Keratinocyte (primary cell): ENCODE results near the gene C7orf25. TPM values are rescaled to one million over a fixed set of nuclear protein-coding genes. Genes with fewer than 3 reads are reported as not detected.

Experiments
- DNase-seq: peaks from one replicate; pipeline ENCODE4 v3.0.0-alpha.2; 2011; ENCODE audit warnings: low read depth, missing footprints, low spot score
- FAIRE-seq: peaks from 2 replicates; lab custom pipeline; 2011; peaks lifted over from hg19 to GRCh38; lab: Jason Lieb, UNC
- H2AFZ ChIP-seq: 2 replicates; pipeline ENCODE4 v1.6.0; 2012; ENCODE audit warnings: low read length, control low read depth, inconsistent platforms; ENCODE audit not compliant: control insufficient read depth
- H3K27ac ChIP-seq: 2 replicates; pipeline ENCODE4 v1.5.1; 2011; ENCODE audit warnings: low read length; ENCODE audit not compliant: control insufficient read depth, insufficient read depth
- H3K27me3 ChIP-seq: 3 replicates; pipeline ENCODE4 v1.6.0; 2011; ENCODE audit warnings: low read length; ENCODE audit not compliant: control insufficient read depth, insufficient read depth; ENCODE audit errors: extremely low read depth
- H3K36me3 ChIP-seq, 2 experiments: 2 replicates in 1 of 2; 3 replicates in 1 of 2; pipeline ENCODE4 v1.5.1; 2011; ENCODE audit warnings: low read length in 2 of 2, mild to moderate bottlenecking in 1 of 2; ENCODE audit not compliant: control insufficient read depth in 2 of 2, insufficient read depth in 2 of 2; ENCODE audit errors: extremely low read depth in 1 of 2
- H3K4me1 ChIP-seq: 3 replicates; pipeline ENCODE4 v1.5.1; 2011; ENCODE audit warnings: low read length; ENCODE audit not compliant: control insufficient read depth, insufficient read depth; ENCODE audit errors: extremely low read depth
- H3K4me2 ChIP-seq: 3 replicates; pipeline ENCODE4 v1.6.0; 2011; ENCODE audit warnings: low read depth, low read length; ENCODE audit not compliant: control insufficient read depth, insufficient read depth; ENCODE audit errors: extremely low read depth
- H3K4me3 ChIP-seq, 3 experiments: fragments of 200-600 bp in 1 of 3; sonication (generic) in 1 of 3; 2 replicates in 2 of 3; 3 replicates in 1 of 3; pipeline ENCODE4 v1.5.1; 2011 to 2016; ENCODE audit warnings: low read length in 3 of 3, mild to moderate bottlenecking in 3 of 3, control low read depth in 2 of 3, inconsistent platforms in 1 of 3, low read depth in 1 of 3, mixed read lengths in 1 of 3, mixed run types in 1 of 3, moderate library complexity in 1 of 3; ENCODE audit not compliant: control insufficient read depth in 2 of 3, insufficient read depth in 2 of 3; ENCODE audit errors: extremely low read depth in 1 of 3
- H3K79me2 ChIP-seq: 2 replicates; pipeline ENCODE4 v1.6.0; 2012; ENCODE audit warnings: low read length; ENCODE audit not compliant: control insufficient read depth, insufficient read depth
- H3K9ac ChIP-seq: 3 replicates; pipeline ENCODE4 v1.6.0; 2011; ENCODE audit warnings: low read length; ENCODE audit not compliant: control insufficient read depth, insufficient read depth; ENCODE audit errors: extremely low read depth
- H3K9me1 ChIP-seq: 3 replicates; pipeline ENCODE4 v1.6.0; 2011; ENCODE audit warnings: low read length; ENCODE audit not compliant: control insufficient read depth, insufficient read depth; ENCODE audit errors: extremely low read depth
- H3K9me3 ChIP-seq: 2 replicates; pipeline ENCODE4 v1.5.1; 2012; ENCODE audit warnings: low read depth, low read length; ENCODE audit not compliant: control insufficient read depth
- H4K20me1 ChIP-seq: 3 replicates; pipeline ENCODE4 v1.6.0; 2011; ENCODE audit warnings: low read length; ENCODE audit not compliant: control insufficient read depth, insufficient read depth; ENCODE audit errors: extremely low read depth
- EZH2 ChIP-seq: IDR thresholded peaks from one replicate; pipeline ENCODE4 v1.6.1; 2012; ENCODE audit warnings: inconsistent platforms, mild to moderate bottlenecking, low read length, moderate library complexity
- dilution Hi-C: fragments of 300-500 bp; cut with MboI; formaldehyde crosslinking; loops from one replicate; pipeline ENCODE4 v1.7.0; 2020; ENCODE audit warnings: low sequenced_read_pairs; ENCODE audit not compliant: extremely low pct_ligation_motif_present
- polyA plus RNA-seq, 5 experiments: library from polyadenylated mRNA; depleted of rRNA in 3 of 5; stranded (reverse) in 3 of 5; stranded (forward) in 1 of 5; unstranded in 1 of 5; fragments of >200 nt; gene quantifications; 1 replicate in 1 of 5; 2 replicates in 3 of 5; 3 replicates in 1 of 5; pipeline versions ENCODE4 v1.2.1 to v1.2.3, GENCODE V29; 2011 to 2012; ENCODE audit warnings: missing spikeins in 2 of 5, low read depth in 1 of 5, low replicate concordance in 1 of 5
- TF ChIP-seq, protein P1 (sequence below), 3 experiments: IDR thresholded peaks in 1 of 3; conservative IDR thresholded peaks in 1 of 3; optimal IDR thresholded peaks in 1 of 3; 2 replicates in 2 of 3; 3 replicates in 1 of 3; pipeline versions ENCODE3 to v1.5.1; 2011; ENCODE audit warnings: low read length in 3 of 3, mild to moderate bottlenecking in 3 of 3, moderate library complexity in 2 of 3, control low read depth in 1 of 3, inconsistent platforms in 1 of 3; ENCODE audit not compliant: insufficient read depth in 2 of 3; ENCODE audit errors: extremely low read depth in 1 of 3

C7orf25 gene
- polyA plus RNA-seq, 1 donor (not counting 4 experiments of a cell fraction or from before 2014, with no cell fraction given), result 3.1 TPM

DNA sequence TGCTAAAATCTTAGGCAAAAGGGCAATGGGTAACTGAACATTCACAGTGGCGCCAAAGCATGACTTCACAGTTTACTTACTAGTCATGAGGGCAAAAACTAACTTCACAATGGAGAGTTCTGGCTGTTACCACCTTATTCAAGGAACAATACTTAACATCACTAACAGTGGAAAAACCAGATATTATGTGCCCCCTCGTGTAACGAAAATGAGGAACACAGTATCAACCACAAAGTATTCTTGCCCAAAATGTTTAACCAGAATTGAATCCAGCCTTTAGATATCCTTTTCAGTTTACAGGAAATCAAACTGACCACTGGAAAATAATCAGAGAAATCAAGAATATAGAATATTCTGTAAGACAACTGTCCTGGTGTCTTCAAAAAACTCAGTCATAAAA, 9.5 kb downstream of the C7orf25 start:
- H3K27ac ChIP-seq, result no peak overlapping the region
- no peaks in the 10 kb centered on the region for H3K79me2 ChIP-seq
- H3K4me2 ChIP-seq, result no peak overlapping the region
- H4K20me1 ChIP-seq, result no peaks in the 10 kb centered on the region
- no peak overlapping the region for H3K4me3 ChIP-seq
- no peaks in the 10 kb centered on the region for H3K4me1 ChIP-seq
- H2AFZ ChIP-seq, result no peak overlapping the region
- no peak overlapping the region for H3K9ac ChIP-seq
- DNase-seq (no peak), FAIRE-seq (no peak)
- dilution Hi-C loops, result no loop called here
- no peaks in the 10 kb centered on the region for H3K9me1 ChIP-seq
- H3K36me3 ChIP-seq, result no peaks in the 10 kb centered on the region
- H3K27me3 ChIP-seq, result no peaks in the 10 kb centered on the region
- TF ChIP-seq, protein P1, sequence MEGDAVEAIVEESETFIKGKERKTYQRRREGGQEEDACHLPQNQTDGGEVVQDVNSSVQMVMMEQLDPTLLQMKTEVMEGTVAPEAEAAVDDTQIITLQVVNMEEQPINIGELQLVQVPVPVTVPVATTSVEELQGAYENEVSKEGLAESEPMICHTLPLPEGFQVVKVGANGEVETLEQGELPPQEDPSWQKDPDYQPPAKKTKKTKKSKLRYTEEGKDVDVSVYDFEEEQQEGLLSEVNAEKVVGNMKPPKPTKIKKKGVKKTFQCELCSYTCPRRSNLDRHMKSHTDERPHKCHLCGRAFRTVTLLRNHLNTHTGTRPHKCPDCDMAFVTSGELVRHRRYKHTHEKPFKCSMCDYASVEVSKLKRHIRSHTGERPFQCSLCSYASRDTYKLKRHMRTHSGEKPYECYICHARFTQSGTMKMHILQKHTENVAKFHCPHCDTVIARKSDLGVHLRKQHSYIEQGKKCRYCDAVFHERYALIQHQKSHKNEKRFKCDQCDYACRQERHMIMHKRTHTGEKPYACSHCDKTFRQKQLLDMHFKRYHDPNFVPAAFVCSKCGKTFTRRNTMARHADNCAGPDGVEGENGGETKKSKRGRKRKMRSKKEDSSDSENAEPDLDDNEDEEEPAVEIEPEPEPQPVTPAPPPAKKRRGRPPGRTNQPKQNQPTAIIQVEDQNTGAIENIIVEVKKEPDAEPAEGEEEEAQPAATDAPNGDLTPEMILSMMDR (optimal IDR thresholded peaks at IDR 0.05 in 1 of 3, IDR thresholded peaks at IDR 0.05 in 1 of 3, conservative IDR thresholded peaks at IDR 0.05 in 1 of 3; ENCODE audit: extremely low read depth in 1 of 3, insufficient read depth in 2 of 3, low read length in 3 of 3), result no peak
- no peaks in the 10 kb centered on the region for H3K9me3 ChIP-seq

DNA sequence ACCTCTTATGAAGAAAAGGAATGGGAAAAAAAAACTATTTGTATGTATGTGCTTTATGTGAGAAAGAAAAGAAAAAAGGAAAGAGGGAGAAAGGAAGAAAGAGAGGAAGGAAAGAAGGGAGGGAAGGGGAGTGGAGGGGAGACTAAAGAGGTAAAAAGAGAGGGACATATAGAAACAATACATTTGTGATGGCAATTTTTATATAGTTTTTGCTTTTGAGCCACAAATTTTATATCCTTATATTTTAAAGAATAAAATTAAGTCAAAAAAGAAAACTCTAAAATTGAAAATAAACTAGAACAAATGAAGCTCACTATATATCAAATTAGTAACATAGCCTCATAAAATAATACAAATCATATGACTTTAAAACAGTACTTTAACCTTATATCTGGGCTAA, 11.0 kb downstream of the C7orf25 start:
- no peaks in the 10 kb centered on the region for H3K27me3 ChIP-seq
- H2AFZ ChIP-seq, result no peak overlapping the region
- no peaks in the 10 kb centered on the region for H3K4me1 ChIP-seq
- no peaks in the 10 kb centered on the region for H3K9me1 ChIP-seq
- H3K36me3 ChIP-seq, result no peaks in the 10 kb centered on the region
- H3K4me3 ChIP-seq, result no peak overlapping the region
- H3K9ac ChIP-seq, result no peak overlapping the region
- TF ChIP-seq, protein P1 (optimal IDR thresholded peaks at IDR 0.05 in 1 of 3, IDR thresholded peaks at IDR 0.05 in 1 of 3, conservative IDR thresholded peaks at IDR 0.05 in 1 of 3; ENCODE audit: extremely low read depth in 1 of 3, insufficient read depth in 2 of 3, low read length in 3 of 3), result no peak
- no peak for TF ChIP-seq EZH2
- no peak overlapping the region for H3K27ac ChIP-seq
- FAIRE-seq, result no peak
- dilution Hi-C loops, result no loop called here
- no peaks in the 10 kb centered on the region for H3K79me2 ChIP-seq
- H4K20me1 ChIP-seq, result no peaks in the 10 kb centered on the region
- no peak overlapping the region for H3K4me2 ChIP-seq
- no peaks in the 10 kb centered on the region for H3K9me3 ChIP-seq
- no peak for DNase-seq
